Liver (tissue), 3 donors: ENCODE measurements around the gene CD63.

Experiments used
- GABPA ChIP-seq, 2 donors: IDR thresholded peaks in 1 of 2; conservative IDR thresholded peaks in 1 of 2; 2 replicates each; pipeline ENCODE4 v1.6.1; 2016; ENCODE audit warnings: antibody characterized with exemption in 2 of 2, mild to moderate bottlenecking in 1 of 2, moderate library complexity in 1 of 2
- JUND ChIP-seq, 2 donors: IDR thresholded peaks; 2 replicates each; pipeline ENCODE4 v1.6.1; 2016; ENCODE audit warnings: antibody characterized with exemption in 2 of 2
- TF ChIP-seq, protein P1 (sequence below): IDR thresholded peaks from 2 replicates; pipeline ENCODE4 v1.6.1; 2016; ENCODE audit warnings: antibody characterized with exemption, mild to moderate bottlenecking
- TF ChIP-seq, protein P2 (sequence below): fragments of 150-350 bp; IDR thresholded peaks from 2 replicates; pipeline ENCODE4 v1.5.1; 2017; ENCODE audit warnings: improper control_type of control experiment, low read depth, low read length; ENCODE audit not compliant: missing input control
- donor health status: healthy.
- donor health status: healthy.

DNA sequence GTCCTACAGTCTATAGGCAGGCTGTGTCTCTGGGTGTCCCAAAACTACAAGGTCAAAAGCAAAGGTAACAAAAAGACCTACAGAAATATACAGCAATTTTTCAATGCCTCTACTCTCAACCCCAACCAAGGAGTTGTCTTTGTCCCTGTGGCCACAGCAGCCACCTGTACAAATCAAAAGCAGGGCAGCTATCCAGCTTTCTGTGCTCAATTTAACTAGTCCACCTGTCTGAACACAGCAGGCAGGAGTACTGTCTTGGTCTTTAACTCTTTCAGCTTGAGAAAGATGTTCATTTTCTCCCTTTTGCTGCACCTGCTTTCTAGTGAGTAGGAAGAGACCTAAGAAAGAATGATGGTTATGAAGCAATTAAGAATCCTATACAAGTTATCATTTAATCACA is 33.8 kb upstream of the CD63 start:
- TF ChIP-seq GABPA (IDR thresholded peaks at IDR 0.05 in 1 of 2, conservative IDR thresholded peaks at IDR 0.05 in 1 of 2) = no peak
- TF ChIP-seq, protein P1, sequence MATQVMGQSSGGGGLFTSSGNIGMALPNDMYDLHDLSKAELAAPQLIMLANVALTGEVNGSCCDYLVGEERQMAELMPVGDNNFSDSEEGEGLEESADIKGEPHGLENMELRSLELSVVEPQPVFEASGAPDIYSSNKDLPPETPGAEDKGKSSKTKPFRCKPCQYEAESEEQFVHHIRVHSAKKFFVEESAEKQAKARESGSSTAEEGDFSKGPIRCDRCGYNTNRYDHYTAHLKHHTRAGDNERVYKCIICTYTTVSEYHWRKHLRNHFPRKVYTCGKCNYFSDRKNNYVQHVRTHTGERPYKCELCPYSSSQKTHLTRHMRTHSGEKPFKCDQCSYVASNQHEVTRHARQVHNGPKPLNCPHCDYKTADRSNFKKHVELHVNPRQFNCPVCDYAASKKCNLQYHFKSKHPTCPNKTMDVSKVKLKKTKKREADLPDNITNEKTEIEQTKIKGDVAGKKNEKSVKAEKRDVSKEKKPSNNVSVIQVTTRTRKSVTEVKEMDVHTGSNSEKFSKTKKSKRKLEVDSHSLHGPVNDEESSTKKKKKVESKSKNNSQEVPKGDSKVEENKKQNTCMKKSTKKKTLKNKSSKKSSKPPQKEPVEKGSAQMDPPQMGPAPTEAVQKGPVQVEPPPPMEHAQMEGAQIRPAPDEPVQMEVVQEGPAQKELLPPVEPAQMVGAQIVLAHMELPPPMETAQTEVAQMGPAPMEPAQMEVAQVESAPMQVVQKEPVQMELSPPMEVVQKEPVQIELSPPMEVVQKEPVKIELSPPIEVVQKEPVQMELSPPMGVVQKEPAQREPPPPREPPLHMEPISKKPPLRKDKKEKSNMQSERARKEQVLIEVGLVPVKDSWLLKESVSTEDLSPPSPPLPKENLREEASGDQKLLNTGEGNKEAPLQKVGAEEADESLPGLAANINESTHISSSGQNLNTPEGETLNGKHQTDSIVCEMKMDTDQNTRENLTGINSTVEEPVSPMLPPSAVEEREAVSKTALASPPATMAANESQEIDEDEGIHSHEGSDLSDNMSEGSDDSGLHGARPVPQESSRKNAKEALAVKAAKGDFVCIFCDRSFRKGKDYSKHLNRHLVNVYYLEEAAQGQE = no peak
- TF ChIP-seq, protein P2, sequence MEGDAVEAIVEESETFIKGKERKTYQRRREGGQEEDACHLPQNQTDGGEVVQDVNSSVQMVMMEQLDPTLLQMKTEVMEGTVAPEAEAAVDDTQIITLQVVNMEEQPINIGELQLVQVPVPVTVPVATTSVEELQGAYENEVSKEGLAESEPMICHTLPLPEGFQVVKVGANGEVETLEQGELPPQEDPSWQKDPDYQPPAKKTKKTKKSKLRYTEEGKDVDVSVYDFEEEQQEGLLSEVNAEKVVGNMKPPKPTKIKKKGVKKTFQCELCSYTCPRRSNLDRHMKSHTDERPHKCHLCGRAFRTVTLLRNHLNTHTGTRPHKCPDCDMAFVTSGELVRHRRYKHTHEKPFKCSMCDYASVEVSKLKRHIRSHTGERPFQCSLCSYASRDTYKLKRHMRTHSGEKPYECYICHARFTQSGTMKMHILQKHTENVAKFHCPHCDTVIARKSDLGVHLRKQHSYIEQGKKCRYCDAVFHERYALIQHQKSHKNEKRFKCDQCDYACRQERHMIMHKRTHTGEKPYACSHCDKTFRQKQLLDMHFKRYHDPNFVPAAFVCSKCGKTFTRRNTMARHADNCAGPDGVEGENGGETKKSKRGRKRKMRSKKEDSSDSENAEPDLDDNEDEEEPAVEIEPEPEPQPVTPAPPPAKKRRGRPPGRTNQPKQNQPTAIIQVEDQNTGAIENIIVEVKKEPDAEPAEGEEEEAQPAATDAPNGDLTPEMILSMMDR = no peak
- no peak for TF ChIP-seq JUND (IDR thresholded peaks at IDR 0.05)
